ENCODE data around the gene DHRS3. TPM values are rescaled to one million over a fixed set of nuclear protein-coding genes. Genes with fewer than 3 reads are reported as not detected.
"Not testable (repeated sequence)": the region's sequence is repeated elsewhere in the genome, so short reads cannot be mapped to it uniquely, and the experiment has no call there.

DHRS3 gene
- total RNA-seq, 1 experiment from 2014 or later = 87.0 TPM

DNA sequence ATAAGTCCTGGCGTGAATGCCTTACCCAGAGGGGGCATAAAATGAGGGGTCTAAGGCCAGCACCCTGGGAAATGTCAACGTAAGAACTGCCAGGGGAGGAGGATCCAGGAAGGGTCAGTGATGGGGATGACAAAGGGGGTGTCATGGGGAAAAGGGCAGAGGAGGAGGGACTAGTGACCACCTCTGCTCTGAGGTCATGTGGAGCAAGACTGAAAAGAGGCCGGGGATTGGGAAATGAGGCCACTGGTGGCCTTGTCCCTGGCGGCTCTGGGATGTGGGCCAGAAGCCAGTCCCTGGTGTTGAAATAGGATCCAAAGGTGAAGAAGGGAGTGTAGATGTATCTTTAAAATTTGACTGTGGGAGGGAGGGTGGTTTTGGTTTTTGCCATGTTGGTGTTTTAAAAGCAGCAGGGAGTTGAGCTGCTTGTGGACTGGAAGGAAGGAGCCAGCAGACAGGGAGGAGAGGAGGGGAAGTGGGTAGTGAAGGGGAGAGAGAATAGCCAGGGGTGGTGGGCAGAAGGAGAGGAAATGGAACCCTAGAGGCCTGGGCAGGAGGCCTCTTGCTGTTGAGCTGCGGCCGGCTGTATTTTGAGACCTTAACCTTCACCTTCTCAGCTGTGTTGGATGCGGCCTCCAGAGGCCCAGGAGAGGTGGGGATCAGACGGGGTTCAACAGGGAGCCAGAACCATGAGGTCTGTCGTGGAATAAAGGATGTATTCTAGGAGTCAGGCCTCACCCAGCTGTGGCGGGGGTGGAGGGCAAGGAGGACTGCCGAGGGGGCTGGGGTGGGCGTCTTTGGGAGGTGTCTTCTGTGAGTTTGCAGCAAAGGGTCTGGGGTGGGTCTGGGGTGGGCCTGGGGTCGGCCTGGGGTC, 92.5 kb downstream of the DHRS3 start:
- intact Hi-C loops (cut with micrococcal nuclease) = no loop called here
- H3K79me2 ChIP-seq (ENCODE audit: insufficient read depth, low read length) = no peaks in the 10 kb centered on the region
- peaks cover 21 to 42% of the 10 kb centered on the region in 2 experiments; a peak in 3 of 4 replicates for H3K4me1 ChIP-seq (ENCODE audit: control insufficient read depth in 1 of 2, insufficient read depth in 2 of 2, low read length in 2 of 2)
- H3K4me2 ChIP-seq (ENCODE audit: low read length) = no peak overlapping the region
- H3K4me3 ChIP-seq (replicated peaks in 1 of 2; ENCODE audit: low read depth in 1 of 2, low read length in 2 of 2) = no peak overlapping the region
- BruUV-seq (replicated peaks) = no TSS peak
- H3K9ac ChIP-seq (ENCODE audit: low read length) = no peak overlapping the region
- DNase-seq (ENCODE audit: low read depth, low spot score) (no peak), ATAC-seq (peak; percentile 17; the same call in 1 of the 2 replicates)
- TF ChIP-seq EZH2phosphoT487 (IDR thresholded peaks at IDR 0.05; ENCODE audit: borderline replicate concordance) (no peak), CEBPB (IDR thresholded peaks at IDR 0.05; ENCODE audit: low read depth) (0 out of 2 replicates have a peak, but pooled peaks have one; percentile 22), ELF1 (IDR thresholded peaks at IDR 0.05; ENCODE audit: borderline replicate concordance, low read depth) (no peak), TCF7L2 (IDR thresholded peaks at IDR 0.05; ENCODE audit: borderline replicate concordance, extremely low read depth, insufficient read depth, insufficient read length) (no peak)
- no peaks in the 10 kb centered on the region for H3K36me3 ChIP-seq (ENCODE audit: control insufficient read depth in 1 of 2, insufficient read depth in 2 of 2, low read length in 2 of 2)
- H2AFZ ChIP-seq (ENCODE audit: low read depth, low read length, poor library complexity, severe bottlenecking) = no peak overlapping the region
- H3K27me3 ChIP-seq (ENCODE audit: insufficient read depth, low read length) = no peaks in the 10 kb centered on the region
- H3K9me2 ChIP-seq (ENCODE audit: insufficient read depth) = no peaks in the 10 kb centered on the region
- no peak overlapping the region for H3K27ac ChIP-seq (ENCODE audit: low read depth, low read length)
- H3K9me3 ChIP-seq (ENCODE audit: control insufficient read depth in 1 of 2, insufficient read depth in 1 of 2, low read depth in 1 of 2, low read length in 2 of 2) = no peaks in the 10 kb centered on the region
- ChIA-PET RAD21 (ENCODE audit: low non-redundant PET in 1 of 2, low total read pairs in 2 of 2, uncharacterized antibody in 2 of 2, unreplicated experiment in 2 of 2) (no interaction called here), POLR2A (no interaction called here), CTCF (no interaction called here)
- no peaks in the 10 kb centered on the region for H4K20me1 ChIP-seq (ENCODE audit: insufficient read depth)

DNA sequence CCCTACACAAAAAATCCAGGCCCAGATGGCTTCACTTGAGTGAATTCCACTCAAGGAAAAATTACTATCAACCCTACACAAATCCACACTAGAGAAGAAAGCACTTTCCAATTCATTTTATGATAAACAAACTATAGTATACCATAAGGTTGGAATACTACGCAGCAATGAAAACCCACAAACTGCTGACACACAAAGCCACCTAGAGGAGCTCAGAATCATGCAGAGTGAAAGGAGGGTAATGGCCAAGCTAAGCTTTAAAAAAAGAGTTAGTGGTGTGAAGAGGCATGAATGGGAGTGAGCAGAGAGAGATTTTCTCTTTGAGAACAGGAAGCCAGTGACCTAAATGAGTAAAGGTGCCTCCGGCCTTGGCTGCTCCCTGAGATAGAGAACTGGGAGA, 93.7 kb downstream of the DHRS3 start:
- ChIA-PET RAD21 (ENCODE audit: low non-redundant PET in 1 of 2, low total read pairs in 2 of 2, uncharacterized antibody in 2 of 2, unreplicated experiment in 2 of 2) (no interaction called here), CTCF (no interaction called here)

DNA sequence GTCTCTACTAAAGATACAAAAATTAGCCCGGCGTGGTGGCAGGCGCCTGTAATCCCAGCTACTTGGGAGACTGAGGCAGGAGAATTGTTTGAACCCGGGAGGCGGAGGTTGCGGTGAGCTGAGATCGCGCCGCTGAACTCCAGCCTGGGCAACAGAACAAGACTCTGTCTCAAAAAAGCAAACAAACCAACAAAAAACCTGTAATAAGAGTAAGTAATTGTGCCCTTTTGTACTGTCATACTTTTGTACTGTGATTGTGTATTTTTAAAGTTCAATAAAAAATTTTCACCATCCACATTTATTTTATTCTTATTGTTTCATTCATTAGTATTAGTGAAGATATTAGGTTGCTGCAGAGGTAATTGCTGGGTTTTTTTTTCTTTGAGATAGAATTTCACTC, 95.2 kb downstream of the DHRS3 start:
- intact Hi-C loops (cut with micrococcal nuclease); H2AFZ ChIP-seq (ENCODE audit: low read depth, low read length, poor library complexity, severe bottlenecking); H4K20me1 ChIP-seq (ENCODE audit: insufficient read depth); H3K9me2 ChIP-seq (ENCODE audit: insufficient read depth); H3K79me2 ChIP-seq (ENCODE audit: insufficient read depth, low read length); POLR2A ChIA-PET; H3K4me2 ChIP-seq (ENCODE audit: low read length); DNase-seq (ENCODE audit: low read depth, low spot score); CTCF ChIA-PET; ATAC-seq; RAD21 ChIA-PET (ENCODE audit: low non-redundant PET in 1 of 2, low total read pairs in 2 of 2, uncharacterized antibody in 2 of 2, unreplicated experiment in 2 of 2); H3K9ac ChIP-seq (ENCODE audit: low read length); BruUV-seq (replicated peaks); H3K36me3 ChIP-seq (ENCODE audit: control insufficient read depth in 1 of 2, insufficient read depth in 2 of 2, low read length in 2 of 2); H3K27ac ChIP-seq (ENCODE audit: low read depth, low read length); H3K27me3 ChIP-seq (ENCODE audit: insufficient read depth, low read length); H3K4me3 ChIP-seq (replicated peaks in 1 of 2; ENCODE audit: low read depth in 1 of 2, low read length in 2 of 2); H3K9me3 ChIP-seq (ENCODE audit: control insufficient read depth in 1 of 2, insufficient read depth in 1 of 2, low read depth in 1 of 2, low read length in 2 of 2): not testable (repeated sequence)
- H3K4me1 ChIP-seq (ENCODE audit: control insufficient read depth in 1 of 2, insufficient read depth in 2 of 2, low read length in 2 of 2) = peaks cover 5 to 27% of the 10 kb centered on the region in 2 experiments; a peak in 3 of 4 replicates

More for the DNA sequence above, 93.7 kb downstream of the DHRS3 start:
- Histone ChIP-seq H3K4me2 (ENCODE audit: low read length) (no peak overlapping the region), H3K9me2 (ENCODE audit: insufficient read depth) (no peaks in the 10 kb centered on the region), H3K4me1 (ENCODE audit: control insufficient read depth in 1 of 2, insufficient read depth in 2 of 2, low read length in 2 of 2) (peaks cover 17 to 36% of the 10 kb centered on the region in 2 experiments; a peak in 3 of 4 replicates), H4K20me1 (ENCODE audit: insufficient read depth) (no peaks in the 10 kb centered on the region), H3K36me3 (ENCODE audit: control insufficient read depth in 1 of 2, insufficient read depth in 2 of 2, low read length in 2 of 2) (no peaks in the 10 kb centered on the region), H3K27me3 (ENCODE audit: insufficient read depth, low read length) (no peaks in the 10 kb centered on the region), H3K27ac (ENCODE audit: low read depth, low read length) (no peak overlapping the region), H3K4me3 (replicated peaks in 1 of 2; ENCODE audit: low read depth in 1 of 2, low read length in 2 of 2) (no peak overlapping the region), H3K9me3 (ENCODE audit: control insufficient read depth in 1 of 2, insufficient read depth in 1 of 2, low read depth in 1 of 2, low read length in 2 of 2) (no peaks in the 10 kb centered on the region), H2AFZ (ENCODE audit: low read depth, low read length, poor library complexity, severe bottlenecking) (no peak overlapping the region), H3K9ac (ENCODE audit: low read length) (no peak overlapping the region), H3K79me2 (ENCODE audit: insufficient read depth, low read length) (no peaks in the 10 kb centered on the region)
- POLR2A ChIA-PET = no interaction called here
- DNase-seq (ENCODE audit: low read depth, low spot score) = no peak
- intact Hi-C loops (cut with micrococcal nuclease) = no loop called here
- 0 out of 2 replicates have a peak, but pooled peaks have one; percentile 13 for TF ChIP-seq CBX3 (IDR thresholded peaks at IDR 0.05; ENCODE audit: low read depth)
- no peak for TF ChIP-seq POLR2A (IDR thresholded peaks at IDR 0.05; ENCODE audit: borderline replicate concordance, extremely low read depth, insufficient read depth, insufficient read length)
- ATAC-seq = no peak
- no TSS peak for BruUV-seq (replicated peaks)

All from HCT116 (cell line).